Activated CD8-positive, alpha-beta memory T cell treated with anti-CD3 and anti-CD28 coated beads, Interleukin-2, amount 50 U/mL, for 24 hours (primary cell): ENCODE measurements around the gene SIVA1.
A peak's percentile ranks its signal among the peaks of the same experiment; 100 is the strongest.

Experiments used
- DNase-seq: peaks from one replicate; pipeline ENCODE4 v3.0.0-alpha.2; 2020; ENCODE audit errors: extremely low read depth

The SIVA1 gene

DNA sequence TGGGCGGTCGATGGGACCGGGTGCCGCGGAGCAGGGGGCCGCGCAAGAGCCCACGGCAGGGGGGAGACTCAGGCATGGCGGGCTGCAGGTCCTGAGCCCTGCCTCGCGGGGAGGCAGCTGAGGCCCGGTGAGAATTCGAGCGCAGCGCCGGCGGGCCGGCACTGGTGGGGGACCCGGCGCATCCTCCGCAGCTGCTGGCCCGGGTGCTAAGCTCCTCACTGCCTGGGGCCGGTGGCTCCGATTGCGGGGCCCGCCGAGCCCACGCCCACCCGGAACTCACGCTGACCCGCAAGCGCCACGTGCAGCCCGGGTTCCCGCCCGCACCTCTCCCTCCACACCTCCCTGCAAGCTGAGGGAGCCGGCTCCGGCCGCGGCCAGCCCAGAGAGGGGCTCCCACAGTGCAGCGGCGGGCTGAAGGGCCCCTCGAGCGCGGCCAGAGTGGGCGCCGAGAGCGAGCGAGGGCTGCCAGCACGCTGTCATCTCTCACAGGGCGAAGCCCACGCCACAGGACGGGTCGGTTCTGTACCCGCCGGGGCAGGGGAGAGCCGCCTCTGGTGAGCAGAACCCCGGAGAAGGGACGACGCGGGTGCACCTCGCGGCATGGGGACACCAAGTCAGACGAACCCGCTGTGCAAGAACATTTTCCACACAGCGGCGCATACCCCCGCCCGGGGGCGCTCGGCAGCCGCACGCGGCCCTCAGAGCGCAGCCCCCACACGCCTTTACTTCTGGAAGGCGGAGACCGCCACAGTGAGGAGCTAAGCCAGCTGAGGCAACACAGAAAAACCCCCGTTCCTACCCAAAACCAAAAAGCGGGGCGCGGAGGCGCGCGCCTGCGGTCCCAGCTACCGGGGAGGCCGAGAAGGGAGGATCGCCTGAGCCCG, 1.2 kb upstream of the SIVA1 start:
- DNase-seq = no peak

DNA sequence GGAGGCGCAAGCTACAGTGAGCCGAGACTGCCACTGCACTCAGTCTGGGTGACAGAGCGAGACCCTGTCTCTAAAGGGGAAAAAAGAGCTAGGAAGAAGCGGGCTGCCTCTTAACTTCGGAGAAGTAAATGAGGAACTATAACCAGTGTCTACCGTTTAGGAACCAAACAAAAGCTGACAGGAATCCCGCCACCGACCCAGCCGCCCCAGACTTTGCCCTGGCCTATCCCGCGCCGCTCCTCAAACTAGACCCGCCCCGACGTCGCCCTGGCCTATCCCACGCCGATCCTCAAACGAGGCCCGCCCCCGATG, 568 bp upstream of the SIVA1 start:
- no peak for DNase-seq

DNA sequence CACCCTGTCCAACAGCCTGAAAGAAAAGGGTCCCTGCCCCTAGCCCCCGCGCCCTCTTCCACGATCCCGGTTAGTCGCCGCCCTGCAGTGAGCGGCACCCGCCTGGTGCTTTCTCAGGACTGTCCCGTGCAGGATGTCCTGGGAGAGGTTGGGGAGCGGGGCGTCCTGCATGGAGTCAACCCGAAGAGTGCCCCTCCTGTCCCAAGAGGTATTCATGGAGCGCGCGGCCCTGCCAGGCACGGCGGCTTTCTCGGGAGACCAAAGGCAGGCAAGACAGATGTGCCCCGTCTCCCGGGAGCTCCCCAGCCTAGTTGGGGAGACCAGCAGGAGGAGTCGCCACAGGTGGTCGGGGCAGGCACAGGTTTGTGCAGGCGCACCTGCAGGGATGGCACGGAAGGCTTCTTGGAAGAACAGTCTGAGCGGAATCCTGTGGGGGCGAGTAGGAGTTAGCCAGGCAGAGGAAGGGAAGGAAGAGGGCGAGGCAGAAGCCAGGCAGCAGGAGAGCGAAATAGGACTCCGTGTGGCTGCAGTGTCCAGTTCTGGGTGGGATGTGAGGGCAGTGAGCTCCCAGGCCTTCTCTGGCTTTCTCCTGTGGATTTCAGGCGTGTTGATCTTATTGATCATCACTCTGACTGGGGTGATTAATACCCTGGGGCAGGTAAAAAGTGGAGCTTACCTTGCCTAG, 723 bp downstream of the SIVA1 start:
- DNase-seq = no peak

DNA sequence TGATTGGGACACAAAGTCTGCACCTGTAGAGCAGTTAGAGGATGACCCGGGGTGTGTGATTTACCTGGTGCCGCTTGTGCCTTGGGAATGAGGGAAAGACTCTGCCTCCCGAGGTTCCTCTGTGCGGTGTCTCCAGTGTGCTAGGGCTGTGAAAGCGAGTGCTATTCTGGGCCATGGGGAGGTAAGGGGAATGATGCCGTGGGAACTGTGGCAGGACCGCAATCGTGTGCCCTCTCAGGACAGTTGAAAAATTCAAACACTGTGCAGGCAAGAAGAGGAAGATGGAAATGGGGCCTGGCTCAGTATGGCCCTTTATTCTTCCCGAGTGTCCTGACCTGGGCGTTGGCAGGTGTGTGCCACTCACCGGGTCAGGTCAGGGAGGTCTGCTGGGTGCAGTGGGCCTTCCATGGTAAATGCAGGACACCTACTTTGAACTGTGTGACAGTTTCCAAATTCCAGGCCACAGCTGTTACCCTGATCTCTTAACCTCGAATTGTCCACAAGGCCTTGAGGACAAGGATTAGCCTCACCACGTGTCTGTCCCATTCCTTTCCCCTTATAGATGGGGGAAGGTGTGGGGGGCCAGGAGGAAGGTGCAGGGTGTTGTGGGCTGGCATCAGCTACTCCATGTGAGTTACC, 1.4 kb downstream of the SIVA1 start:
- DNase-seq = no peak

DNA sequence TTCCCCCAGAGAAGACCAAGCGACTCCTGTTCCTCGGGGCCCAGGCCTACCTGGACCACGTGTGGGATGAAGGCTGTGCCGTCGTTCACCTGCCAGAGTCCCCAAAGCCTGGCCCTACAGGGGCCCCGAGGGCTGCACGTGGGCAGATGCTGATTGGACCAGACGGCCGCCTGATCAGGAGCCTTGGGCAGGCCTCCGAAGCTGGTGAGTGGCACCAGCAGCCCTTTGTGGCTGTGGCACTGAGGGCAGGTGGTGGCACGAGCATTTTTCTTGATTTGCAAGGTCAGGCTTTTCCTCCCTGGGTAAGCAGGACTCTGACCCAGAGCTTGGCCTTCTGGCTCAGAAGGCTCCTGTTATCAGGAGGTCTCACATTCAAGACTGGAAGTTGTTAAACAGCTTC, 2.7 kb downstream of the SIVA1 start:
- no peak for DNase-seq

DNA sequence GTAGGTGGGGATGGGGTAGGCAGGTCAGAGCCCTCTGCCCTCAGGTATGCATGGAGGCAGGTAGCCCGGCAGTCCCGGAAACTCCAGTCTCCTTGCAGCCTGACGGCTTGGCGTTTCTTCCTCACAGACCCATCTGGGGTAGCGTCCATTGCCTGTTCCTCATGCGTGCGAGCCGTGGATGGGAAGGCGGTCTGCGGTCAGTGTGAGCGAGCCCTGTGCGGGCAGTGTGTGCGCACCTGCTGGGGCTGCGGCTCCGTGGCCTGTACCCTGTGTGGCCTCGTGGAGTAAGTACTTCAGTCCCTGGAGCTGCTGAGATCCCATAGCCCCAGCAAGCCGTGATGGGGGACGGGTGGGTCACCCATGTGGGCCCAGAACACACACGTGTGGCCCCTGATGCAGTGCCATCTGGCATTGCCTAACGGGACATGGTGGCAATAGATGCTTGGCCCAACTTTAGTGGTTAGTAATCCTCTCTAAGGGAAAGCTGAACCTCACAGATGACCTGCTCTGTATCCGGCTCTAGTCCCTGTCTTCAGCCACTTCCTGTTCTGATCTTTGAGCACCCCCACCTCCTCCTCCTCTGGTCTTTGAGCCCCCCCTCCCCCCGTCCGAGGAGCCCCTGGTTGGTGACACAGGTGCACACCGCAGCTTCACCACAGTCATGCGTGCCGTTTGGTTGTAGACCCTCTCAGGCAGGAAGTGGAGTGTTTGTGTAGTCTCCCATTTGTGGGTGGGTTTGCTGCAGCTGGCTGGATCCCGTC, 3.7 kb downstream of the SIVA1 start:
- DNase-seq = no peak

DNA sequence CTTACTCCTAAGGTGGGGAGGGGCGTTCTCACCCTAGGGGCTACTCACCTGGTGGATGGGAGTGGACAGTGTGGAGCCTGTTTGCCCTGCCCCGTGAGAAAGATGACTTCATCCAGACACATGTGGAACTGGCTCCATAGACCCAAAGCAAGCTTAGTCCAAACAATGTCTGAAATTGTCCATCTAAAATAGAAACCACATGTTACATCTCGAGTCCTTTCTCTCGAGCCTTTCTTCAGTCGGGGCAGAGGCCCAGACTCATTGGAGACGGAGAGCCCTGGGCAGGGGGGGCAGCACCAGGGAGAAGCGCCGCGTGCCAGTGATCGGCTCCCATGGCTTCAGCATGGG, 4.3 kb downstream of the SIVA1 start:
- DNase-seq = no peak

DNA sequence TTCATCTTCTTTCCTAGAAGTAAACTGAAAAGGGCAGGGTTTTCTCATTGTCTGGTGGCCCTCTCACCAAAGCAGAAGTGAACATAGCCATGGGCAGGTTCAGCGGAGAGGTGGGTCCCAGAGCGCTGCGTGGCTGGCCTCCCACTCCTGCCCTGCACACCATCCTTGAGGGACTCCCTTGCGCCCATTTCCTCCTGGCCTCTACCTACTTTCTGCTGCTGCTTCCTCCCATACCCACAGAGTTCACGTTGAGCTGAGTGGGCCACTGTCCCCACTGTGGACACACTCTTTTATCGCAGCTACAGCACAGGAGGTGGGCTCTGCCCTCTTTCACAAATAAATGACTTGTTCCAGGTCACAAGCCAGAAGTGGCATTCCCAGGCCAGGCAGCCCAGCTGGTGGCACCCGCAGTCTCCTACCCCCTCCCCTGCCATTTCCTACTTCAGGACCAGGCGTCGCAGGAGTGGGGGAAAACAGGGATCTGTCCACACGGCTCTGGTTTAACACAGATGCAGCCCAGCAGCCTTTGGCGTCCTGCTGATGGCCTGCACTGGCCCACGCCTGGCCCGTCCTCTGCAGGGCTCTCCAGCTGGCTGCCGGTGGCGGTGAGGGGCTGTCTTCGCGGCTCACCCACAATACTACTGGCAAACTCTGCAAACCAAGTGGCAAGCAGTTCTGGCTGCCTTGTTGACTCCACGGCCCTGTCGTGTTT, 4.9 kb downstream of the SIVA1 start:
- no peak for DNase-seq

DNA sequence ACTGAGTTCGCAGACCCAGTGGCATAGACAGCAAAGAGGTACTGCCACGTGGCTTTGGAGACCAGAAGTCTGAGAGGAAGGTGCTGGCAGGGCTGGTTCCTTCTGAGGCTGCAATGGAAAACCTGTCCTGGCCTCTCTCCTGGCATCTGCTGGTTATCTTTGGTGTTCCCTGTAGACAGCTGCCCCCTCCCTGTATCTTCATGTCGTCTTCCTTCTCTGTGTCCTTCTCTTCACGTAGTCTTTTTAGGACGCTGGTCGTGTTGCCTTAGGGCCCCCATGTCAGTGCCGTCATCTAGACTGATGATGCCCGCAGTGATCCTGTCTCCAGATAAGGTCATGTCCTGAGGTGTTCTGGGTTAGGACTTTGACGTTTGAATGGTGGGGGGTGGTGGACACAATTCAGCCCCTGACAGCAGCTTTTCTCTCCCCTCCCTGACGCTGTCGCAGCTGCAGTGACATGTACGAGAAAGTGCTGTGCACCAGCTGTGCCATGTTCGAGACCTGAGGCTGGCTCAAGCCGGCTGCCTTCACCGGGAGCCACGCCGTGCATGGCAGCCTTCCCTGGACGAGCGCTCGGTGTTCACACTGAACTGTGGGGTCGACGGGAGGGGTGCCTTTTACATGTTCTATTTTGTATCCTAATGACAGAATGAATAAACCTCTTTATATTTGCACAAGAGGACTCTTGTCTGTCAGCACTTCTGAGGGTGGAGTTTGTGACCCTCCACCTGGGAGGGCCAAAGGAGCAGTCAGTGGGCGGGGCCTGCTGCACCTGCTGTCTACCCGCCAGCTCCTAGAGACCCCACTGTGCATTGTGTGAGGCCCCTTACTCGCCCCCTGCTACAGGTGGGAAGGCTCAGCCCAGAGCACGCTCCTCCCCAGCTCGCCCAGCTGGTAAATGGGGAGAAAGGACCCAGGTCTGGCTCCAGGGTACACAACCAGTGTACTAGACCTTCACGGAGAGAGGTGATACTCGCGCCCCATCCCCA, 6.3 kb downstream of the SIVA1 start:
- DNase-seq = no peak

DNA sequence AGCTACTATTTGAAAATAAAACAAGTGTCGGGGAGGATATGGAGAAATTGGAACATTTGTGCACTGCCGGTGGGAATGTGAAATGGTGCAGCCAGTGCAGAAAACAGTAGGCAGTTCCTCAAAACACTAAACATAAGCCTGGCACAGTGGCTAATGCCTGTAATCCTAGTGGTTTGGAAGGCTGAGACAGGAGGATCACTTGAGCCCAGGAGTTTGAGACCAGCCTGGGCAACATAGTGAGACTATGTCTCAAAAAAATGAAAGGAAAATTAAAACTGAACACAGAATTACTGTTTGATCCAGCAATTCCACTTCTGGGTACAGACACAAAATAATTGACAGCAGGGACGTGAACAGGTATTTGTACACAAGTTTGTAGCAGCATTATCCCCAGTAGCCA, 12.6 kb downstream of the SIVA1 start:
- DNase-seq = no peak

DNA sequence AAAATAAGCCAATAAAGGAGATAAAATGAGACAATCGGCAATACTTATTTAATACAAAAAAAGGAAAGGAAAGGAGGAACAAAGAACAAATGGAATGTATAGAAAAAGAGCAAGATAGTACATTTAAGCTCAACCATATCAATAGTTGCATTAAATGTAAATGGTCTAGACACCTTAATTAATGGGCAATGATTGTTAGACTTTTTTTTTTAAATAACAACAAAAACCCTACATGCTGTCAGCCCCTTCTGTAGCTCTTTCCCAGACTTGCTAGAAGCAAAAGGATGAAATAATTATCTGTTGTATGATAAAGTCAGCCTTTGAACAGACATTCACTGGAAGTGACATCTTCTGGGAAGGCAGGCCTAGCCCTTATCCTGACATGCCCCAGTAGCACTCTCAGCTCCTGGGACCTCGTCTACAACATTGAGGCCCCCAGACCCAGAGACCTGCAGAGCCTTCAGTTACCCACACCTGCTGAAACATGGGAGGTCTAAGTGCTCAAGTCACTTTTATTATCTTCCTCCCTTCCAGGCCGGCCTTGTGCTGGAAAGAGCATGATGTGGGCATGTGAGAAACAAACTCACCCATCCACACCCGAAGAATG, 13.4 kb downstream of the SIVA1 start:
- no peak for DNase-seq

DNA sequence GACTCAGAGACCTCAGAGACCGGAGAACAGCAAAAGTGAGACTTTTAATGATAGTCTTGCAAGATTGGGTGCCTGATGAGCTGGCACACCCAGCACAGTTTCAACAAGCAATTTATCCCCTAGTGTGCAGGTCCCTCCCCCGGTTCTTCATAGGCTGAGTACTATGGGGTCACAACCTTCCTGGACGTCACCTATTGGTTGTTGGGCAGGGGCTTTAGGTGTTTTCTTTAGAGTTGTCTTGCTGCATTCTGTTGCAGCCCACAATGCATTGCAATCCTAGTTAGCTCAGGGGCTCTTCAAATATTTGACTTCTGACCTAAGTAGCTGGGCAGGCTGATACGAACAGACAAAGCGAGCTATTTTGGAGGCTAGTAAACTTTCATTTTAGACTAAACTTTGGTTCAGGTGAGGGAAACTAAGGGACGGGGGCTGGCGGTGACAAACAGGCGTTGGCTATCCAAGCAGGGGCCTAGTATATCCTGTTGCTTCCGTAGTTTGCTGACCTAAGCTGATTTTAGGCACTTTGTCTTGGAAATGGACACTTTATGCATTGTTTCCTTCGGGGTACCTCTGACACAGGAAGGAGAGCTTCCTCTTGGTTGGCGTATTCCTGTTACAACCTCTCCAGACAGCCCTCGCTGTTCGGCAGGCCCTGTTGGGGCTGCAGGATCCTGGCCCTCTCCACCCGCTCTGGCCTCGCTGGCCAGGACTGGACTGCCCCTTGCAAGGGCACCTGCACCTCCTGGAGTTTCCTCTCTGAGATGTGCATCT, 14.1 kb downstream of the SIVA1 start:
- DNase-seq = no peak

DNA sequence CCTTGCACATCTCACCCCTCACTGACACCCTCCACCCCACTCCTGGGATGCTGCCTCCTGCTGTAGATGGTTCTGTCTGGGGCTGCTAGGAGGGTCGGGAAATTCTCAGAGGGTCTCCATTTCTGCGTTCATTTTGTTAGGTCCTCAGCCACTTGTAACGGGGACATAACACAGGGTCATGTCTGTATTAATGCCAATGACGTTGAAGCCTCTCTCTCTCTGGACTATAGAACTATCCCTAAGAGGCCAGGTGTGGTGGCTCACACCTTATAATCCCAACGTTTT, 14.6 kb downstream of the SIVA1 start:
- DNase-seq = no peak

DNA sequence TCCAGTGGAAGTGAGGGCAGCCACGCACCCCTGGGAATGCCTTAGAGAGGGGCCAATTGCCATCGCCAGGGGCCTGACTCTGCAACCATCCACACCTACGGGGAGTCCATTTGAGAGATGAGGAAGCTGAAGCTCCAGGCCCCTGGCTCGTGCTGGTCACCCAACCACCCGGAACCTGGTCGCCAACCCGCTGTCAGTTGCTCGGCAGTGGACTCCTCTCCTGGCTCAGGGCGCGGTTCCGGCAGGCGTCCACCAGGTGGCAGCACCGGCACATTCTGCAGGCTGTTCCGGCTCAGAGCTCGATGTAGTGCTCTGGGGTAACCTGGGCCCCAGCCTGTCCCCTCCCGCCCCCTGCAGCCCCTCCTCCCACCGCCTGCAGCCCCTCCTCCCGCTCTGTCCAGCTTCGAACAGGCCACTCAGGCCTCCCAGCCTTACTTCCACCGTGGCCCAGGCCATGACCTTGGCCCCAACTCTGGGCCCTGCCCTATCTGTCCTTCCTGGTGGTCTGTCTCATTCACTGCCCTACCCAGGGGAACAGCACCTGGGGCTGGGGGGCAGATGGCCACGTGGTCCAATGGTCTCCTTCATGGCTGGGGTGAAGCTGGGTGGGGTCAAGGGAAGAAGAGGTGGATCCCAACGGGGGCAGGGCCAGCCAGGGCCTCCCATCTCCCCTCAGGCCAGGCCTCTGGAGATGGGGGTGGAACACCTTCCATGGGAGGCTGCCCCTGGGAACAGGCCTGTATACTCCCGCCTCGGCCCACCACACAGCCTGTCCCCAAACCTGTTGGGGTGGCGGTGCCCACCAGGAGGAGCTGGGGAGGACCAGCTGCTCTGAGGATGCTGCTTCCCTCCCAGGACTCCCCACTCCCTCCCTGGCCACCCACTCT, 15.7 kb downstream of the SIVA1 start:
- DNase-seq = peak; percentile 78

DNA sequence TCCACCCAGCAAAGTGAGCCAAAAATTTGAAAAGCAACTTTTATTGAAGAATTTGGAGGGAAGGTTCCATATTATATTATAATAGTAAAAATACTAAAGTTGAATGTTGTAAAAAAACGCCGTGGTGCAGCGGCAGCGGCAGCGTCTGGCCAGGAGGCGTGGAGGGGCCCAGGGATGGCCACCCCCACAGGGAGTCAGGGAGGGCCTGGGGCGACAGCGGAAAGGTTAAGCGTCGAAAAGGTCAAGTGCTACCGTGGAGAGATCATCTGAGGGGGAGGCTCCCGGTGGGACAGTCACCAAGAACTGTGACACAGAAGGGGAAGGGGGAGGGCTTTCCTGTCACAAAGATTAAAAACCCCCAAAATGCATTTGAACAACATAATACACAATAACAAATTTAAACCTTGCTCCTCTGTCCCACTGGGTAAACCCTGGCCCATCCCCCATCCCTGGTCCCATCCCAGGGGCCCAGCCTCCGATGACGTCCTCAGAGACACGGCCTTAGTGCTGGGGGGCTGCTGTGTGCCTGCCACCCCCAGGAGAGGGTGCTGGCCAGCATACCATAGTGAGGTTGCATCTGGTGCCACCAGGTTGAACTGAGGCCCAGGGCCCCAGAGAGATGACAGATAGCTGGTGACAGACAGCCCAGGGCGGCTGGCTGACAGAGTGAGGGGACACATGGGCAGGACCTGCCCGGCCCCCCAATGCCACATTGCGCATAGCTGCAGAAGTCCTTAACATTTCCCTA, 16.6 kb downstream of the SIVA1 start:
- no peak for DNase-seq

DNA sequence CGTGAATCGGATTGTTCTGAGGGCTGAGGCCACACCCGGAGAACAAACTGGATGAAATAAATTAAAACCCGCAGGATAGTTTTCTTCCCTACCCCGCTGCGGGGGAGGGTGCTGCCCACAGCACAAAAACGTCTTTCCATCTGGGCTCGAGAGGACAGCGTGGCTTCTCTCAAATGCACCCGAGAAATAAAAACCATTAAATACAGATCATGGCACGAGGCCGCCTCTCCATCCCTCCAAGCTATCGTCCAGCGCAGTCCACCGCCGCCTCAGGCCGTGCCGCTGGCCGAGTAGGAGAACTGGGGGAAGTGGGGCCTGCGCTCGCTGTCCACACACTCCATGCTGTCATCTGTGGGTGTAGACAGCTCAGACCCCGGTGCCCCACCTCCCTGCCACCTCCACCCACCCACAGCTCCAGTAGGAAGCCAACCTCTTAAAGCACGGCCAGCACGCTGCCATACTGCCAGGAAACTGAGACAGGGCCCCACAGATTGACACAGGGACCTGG, 17.2 kb downstream of the SIVA1 start:
- no peak for DNase-seq

DNA sequence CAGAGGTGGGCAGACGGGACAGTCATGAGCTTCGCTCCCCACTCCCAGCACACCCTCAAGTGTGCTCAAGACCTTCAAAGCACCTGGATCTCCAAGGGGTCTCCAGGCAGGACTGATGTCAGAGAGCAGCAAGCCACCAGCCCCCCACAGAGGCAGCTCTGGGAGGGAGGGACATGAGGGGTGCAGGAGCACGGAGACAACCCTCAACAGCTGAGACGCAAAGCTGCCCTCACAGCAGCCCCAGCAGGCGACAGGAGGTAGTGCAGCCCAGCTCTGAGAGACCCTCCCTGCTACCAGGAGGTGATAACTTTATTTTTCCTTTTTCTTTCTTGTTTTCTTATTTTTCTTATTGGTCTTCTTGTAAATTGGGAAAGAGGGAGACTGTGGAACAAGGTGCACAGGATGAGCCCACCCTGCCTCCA, 17.9 kb downstream of the SIVA1 start:
- no peak for DNase-seq

DNA sequence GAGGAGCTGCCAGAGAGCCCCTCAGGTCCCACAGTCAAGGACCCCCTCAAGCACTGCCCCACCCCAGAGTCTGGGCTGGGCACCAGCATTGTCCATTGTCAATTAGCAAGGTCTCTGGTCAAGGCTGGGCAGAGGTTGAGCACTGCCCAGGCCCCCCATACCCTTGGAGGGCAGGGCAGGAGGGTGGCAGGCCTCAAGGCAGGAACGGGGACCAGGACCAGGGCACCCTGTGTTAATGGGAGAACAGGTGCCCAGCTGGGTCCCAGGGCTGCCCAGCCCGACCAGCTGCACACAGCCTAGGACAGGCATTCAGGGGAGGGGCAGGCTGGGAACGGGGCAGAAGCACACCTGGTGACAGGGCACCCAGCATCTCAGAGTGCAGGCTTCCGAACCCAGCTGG, 18.4 kb downstream of the SIVA1 start:
- no peak for DNase-seq
